ENCODE results near the gene TBCK.
"Not testable (repeated sequence)": the region's sequence is repeated elsewhere in the genome, so short reads cannot be mapped to it uniquely, and the experiment has no call there.

TBCK gene

DNA sequence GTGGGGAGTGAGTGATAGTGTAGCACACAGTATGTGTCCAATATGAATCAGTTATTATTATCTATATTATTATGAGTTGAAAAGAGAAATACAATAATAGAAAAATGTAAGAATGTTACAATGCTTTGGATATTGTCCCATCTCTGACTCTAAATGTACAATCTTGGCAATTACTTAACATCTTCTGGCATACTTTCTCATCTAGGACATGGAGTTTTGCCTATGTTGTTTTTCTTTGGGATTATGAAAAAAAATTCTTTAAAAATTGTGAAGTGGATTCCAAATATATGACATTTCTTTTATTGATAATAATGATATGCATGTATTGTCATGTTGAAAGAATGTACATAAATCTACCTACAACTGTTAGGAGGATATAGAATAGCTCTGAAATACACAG, 84.1 kb downstream of the TBCK start:
- H3K27ac ChIP-seq (ENCODE audit: low read depth, low read length), result no peak overlapping the region
- no peaks in the 10 kb centered on the region for H3K27me3 ChIP-seq (ENCODE audit: control insufficient read depth, insufficient read depth, low read length)
- H3K4me1 ChIP-seq (ENCODE audit: control insufficient read depth, insufficient read depth, low read length), result no peaks in the 10 kb centered on the region
- H3K4me3 ChIP-seq (ENCODE audit: low read depth, low read length), result no peak overlapping the region
- peaks cover 63% of the 10 kb centered on the region for H3K36me3 ChIP-seq (ENCODE audit: control insufficient read depth, insufficient read depth, low read length)
- no peak overlapping the region for H3K9ac ChIP-seq (ENCODE audit: low read depth, low read length)
- no peaks in the 10 kb centered on the region for H3K9me3 ChIP-seq (ENCODE audit: control insufficient read depth, insufficient read depth, low read length)

DNA sequence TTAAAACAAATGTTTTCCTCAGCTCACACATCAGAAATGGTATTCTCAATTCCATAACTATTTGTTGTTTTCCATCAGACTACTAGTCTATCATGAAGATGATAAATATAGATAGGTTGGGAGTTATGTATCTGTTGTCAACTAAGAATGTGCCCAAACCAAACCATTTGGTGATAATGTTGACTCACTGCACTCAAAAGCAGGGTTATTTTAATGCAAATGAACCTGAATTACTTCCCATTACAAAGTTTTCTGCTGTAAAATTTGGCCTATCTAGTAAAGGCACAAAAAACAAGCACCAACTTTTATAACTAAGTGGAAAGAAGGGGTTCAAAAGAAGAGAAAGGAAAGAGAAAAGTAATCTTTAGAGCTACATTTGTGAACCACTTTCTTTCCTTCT, 93.5 kb downstream of the TBCK start:
- no peaks in the 10 kb centered on the region; the same call in 1 of the 2 replicates for H3K36me3 ChIP-seq (ENCODE audit: control insufficient read depth, insufficient read depth, low read length)
- peaks cover 14% of the 10 kb centered on the region for H3K4me1 ChIP-seq (ENCODE audit: control insufficient read depth, insufficient read depth, low read length)
- H3K9me3 ChIP-seq (ENCODE audit: control insufficient read depth, insufficient read depth, low read length), result peaks cover 4% of the 10 kb centered on the region; the same call in 1 of the 2 replicates
- peak overlapping the region; percentile 65 for H3K27ac ChIP-seq (ENCODE audit: low read depth, low read length)
- peak overlapping the region; percentile 22; the same call in 1 of the 2 replicates for H3K4me3 ChIP-seq (ENCODE audit: low read depth, low read length)
- H3K27me3 ChIP-seq (ENCODE audit: control insufficient read depth, insufficient read depth, low read length), result no peaks in the 10 kb centered on the region
- no peak overlapping the region for H3K9ac ChIP-seq (ENCODE audit: low read depth, low read length)

DNA sequence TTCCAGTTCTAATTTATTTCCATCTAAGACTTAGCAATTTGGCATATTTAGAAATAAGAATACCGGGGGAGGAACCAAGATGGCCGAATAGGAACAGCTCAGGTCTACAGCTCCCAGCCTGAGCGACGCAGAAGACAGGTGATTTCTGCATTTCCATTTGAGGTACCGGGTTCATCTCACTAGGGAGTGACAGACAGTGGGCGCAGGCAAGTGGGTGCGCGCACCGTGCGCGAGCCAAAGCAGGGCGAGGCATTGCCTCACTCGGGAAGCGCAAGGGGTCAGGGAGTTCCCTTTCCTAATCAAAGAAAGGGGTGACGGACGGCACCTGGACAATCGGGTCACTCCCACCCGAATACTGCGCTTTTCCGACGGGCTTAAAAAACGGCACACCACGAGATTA, 102.7 kb downstream of the TBCK start:
- not testable (repeated sequence) for H3K27ac ChIP-seq (ENCODE audit: low read depth, low read length); H3K9me3 ChIP-seq (ENCODE audit: control insufficient read depth, insufficient read depth, low read length); H3K27me3 ChIP-seq (ENCODE audit: control insufficient read depth, insufficient read depth, low read length); H3K4me3 ChIP-seq (ENCODE audit: low read depth, low read length); H3K9ac ChIP-seq (ENCODE audit: low read depth, low read length); H3K36me3 ChIP-seq (ENCODE audit: control insufficient read depth, insufficient read depth, low read length)
- peaks cover 12% of the 10 kb centered on the region for H3K4me1 ChIP-seq (ENCODE audit: control insufficient read depth, insufficient read depth, low read length)

DNA sequence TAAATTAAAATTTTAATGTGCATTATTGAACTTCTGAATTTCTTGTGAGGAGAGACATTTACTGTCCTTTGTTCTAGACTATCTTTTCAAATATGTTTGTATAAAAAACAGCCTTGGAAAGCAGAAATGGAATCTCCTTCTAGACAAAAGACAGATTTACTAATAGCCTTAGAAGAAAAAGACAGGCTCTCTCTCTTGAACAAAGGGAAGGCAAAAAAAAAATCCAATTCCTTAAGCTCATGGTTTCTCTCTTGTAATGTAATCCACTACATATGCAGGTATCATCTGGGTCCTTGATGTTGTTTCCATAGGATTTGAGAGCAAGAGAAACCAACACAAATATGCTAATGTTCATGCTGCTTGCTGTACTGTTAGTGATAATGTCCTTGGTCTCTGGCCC, 106.0 kb downstream of the TBCK start:
- no peaks in the 10 kb centered on the region; the same call in 1 of the 2 replicates for H3K36me3 ChIP-seq (ENCODE audit: control insufficient read depth, insufficient read depth, low read length)
- no peaks in the 10 kb centered on the region for H3K9me3 ChIP-seq (ENCODE audit: control insufficient read depth, insufficient read depth, low read length)
- H3K9ac ChIP-seq (ENCODE audit: low read depth, low read length), result no peak overlapping the region
- H3K4me1 ChIP-seq (ENCODE audit: control insufficient read depth, insufficient read depth, low read length), result peaks cover 12% of the 10 kb centered on the region
- H3K27me3 ChIP-seq (ENCODE audit: control insufficient read depth, insufficient read depth, low read length), result no peaks in the 10 kb centered on the region
- H3K27ac ChIP-seq (ENCODE audit: low read depth, low read length), result peak overlapping the region; percentile 40
- no peak overlapping the region for H3K4me3 ChIP-seq (ENCODE audit: low read depth, low read length)

DNA sequence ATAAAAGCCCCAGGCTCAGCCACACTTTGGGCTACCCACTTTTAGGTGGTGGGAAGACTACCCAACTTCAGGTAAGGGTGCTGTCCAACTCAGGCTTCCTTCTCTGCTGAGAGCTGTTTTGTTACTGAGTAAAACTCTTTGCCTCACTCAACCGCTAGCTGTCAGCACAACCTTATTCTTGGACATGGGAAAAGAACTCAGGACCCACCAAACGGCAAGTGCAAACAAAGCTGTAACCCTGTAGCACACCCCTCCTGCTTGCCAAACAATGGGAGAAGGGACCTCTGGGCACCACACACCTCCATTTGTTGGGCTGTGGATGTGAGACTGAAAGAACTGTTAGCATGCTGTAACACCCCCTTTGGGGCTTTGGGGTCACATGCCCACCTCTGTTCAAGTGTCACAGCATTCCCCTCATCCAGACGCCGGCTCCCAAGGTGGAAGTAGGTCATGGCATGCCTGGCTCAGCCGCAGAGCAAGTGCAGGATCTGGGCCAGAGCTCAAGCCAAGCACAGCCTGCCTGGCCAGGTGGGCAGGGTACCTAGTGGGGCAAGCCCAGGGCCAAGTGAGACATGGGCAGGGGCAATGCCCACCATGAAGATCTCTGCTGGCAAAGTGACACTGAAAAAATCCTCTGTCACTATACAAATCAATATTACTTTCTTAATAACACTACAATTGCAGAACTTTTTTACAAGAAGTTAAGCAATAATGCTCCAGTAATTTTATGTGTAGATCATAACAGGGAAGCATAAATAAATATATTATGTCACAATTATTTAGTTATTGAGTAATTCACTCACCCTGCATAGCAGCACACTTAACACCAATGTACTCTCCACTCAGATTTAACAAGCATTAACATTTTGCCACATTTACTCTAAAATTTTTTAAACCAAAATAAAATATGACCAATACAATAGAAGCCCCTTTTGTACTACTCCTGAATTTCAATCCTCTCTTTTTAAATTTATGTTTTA, 107.2 kb downstream of the TBCK start:
- no peak overlapping the region for H3K9ac ChIP-seq (ENCODE audit: low read depth, low read length)
- no peaks in the 10 kb centered on the region for H3K9me3 ChIP-seq (ENCODE audit: control insufficient read depth, insufficient read depth, low read length)
- H3K4me1 ChIP-seq (ENCODE audit: control insufficient read depth, insufficient read depth, low read length), result peaks cover 12% of the 10 kb centered on the region
- H3K27ac ChIP-seq (ENCODE audit: low read depth, low read length), result no peak overlapping the region
- no peaks in the 10 kb centered on the region for H3K27me3 ChIP-seq (ENCODE audit: control insufficient read depth, insufficient read depth, low read length)
- H3K4me3 ChIP-seq (ENCODE audit: low read depth, low read length), result no peak overlapping the region
- no peaks in the 10 kb centered on the region; the same call in 1 of the 2 replicates for H3K36me3 ChIP-seq (ENCODE audit: control insufficient read depth, insufficient read depth, low read length)

DNA sequence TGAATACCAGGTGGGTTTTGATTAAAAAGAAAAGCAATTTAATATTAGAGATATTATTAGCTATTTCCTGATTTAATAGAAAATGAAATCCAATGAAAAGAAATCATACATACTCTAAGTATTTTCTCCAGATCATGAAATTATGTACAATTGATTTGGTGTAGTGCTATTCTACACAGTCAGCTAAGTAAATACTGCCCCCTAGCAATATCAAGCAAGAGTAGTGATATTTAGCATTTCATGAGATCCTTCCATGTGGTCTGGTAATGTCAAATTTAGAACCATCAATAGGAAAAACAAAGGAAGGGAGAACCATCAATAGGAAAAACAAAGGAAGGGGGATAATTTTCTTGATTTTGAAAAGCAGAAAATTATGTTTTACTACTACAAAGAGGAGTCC, 114.6 kb downstream of the TBCK start:
- Histone ChIP-seq H3K27ac (ENCODE audit: low read depth, low read length) (no peak overlapping the region), H3K27me3 (ENCODE audit: control insufficient read depth, insufficient read depth, low read length) (no peaks in the 10 kb centered on the region), H3K9me3 (ENCODE audit: control insufficient read depth, insufficient read depth, low read length) (no peaks in the 10 kb centered on the region), H3K9ac (ENCODE audit: low read depth, low read length) (no peak overlapping the region), H3K4me3 (ENCODE audit: low read depth, low read length) (no peak overlapping the region), H3K36me3 (ENCODE audit: control insufficient read depth, insufficient read depth, low read length) (no peaks in the 10 kb centered on the region), H3K4me1 (ENCODE audit: control insufficient read depth, insufficient read depth, low read length) (no peaks in the 10 kb centered on the region)

DNA sequence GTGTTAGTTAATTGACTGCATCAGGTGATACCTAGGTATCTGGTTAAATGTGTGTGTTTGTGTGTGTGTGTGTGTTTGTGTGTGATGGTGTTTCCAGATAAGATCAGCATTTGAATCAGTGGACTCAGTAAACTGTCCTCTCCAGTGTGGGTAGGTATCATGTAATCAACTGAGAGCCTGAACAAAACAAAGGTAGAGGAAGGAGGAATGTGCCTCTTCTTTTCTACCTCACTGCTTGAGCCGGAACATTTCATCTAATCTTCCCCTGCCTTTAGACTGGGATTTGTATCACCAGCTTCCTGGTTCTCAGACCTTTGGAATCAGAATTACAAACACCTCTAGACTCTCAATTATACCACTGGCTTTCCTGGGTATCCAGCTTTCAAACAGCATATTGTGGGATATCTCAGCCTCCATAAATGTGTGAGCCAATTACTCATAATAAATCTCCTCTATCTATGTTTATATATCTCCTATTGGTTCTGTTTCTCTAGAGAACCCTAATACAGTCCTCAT, 120.5 kb downstream of the TBCK start:
- H3K27me3 ChIP-seq (ENCODE audit: control insufficient read depth, insufficient read depth, low read length), result no peaks in the 10 kb centered on the region
- no peaks in the 10 kb centered on the region for H3K4me1 ChIP-seq (ENCODE audit: control insufficient read depth, insufficient read depth, low read length)
- H3K36me3 ChIP-seq (ENCODE audit: control insufficient read depth, insufficient read depth, low read length), result 0 out of 2 replicates have a peak, but pooled peaks cover 20% of the 10 kb centered on the region
- no peak overlapping the region for H3K9ac ChIP-seq (ENCODE audit: low read depth, low read length)
- no peaks in the 10 kb centered on the region for H3K9me3 ChIP-seq (ENCODE audit: control insufficient read depth, insufficient read depth, low read length)
- no peak overlapping the region for H3K27ac ChIP-seq (ENCODE audit: low read depth, low read length)
- H3K4me3 ChIP-seq (ENCODE audit: low read depth, low read length), result no peak overlapping the region

DNA sequence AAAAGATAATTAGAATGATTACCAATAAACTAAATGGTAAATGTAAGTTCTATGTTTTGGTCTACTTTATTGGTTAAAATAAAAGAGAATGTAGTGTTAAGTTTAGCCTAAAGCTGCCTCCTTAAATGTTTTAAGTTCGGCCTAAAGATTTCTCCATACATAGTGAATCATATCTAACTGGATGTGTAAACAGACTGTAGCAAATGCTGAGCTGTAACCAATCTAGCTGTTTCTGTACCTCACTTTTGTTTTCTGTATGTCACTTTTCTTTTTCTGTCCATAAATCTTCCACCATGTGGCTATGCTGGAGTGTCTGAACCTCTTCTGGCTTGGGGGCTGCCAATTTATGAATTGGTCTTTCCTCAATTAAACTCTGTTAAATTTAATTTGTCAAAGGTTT, 121.2 kb downstream of the TBCK start:
- H3K36me3 ChIP-seq (ENCODE audit: control insufficient read depth, insufficient read depth, low read length), result 0 out of 2 replicates have a peak, but pooled peaks cover 20% of the 10 kb centered on the region
- no peaks in the 10 kb centered on the region for H3K9me3 ChIP-seq (ENCODE audit: control insufficient read depth, insufficient read depth, low read length)
- no peaks in the 10 kb centered on the region for H3K4me1 ChIP-seq (ENCODE audit: control insufficient read depth, insufficient read depth, low read length)
- no peak overlapping the region for H3K4me3 ChIP-seq (ENCODE audit: low read depth, low read length)
- H3K27ac ChIP-seq (ENCODE audit: low read depth, low read length), result no peak overlapping the region
- no peaks in the 10 kb centered on the region for H3K27me3 ChIP-seq (ENCODE audit: control insufficient read depth, insufficient read depth, low read length)
- H3K9ac ChIP-seq (ENCODE audit: low read depth, low read length), result no peak overlapping the region

DNA sequence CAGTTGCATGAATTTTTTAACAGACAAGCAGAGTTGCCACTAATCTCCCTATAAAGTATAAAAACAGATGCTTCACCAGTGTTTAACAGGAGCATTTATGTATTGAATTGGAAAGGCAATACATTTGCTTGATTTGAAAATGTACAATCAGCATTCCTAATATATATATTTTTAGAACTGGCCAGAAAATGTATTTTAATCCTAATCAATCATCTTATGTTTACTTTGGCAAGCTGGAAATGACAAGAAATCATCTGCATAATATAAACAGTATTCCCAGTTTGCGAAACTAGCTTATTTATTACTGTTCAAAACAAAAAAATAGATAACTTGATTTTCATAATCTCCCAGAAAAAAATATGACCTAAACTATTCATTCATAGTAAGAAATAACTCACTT, 123.9 kb downstream of the TBCK start:
- no peak overlapping the region for H3K4me3 ChIP-seq (ENCODE audit: low read depth, low read length)
- no peaks in the 10 kb centered on the region for H3K4me1 ChIP-seq (ENCODE audit: control insufficient read depth, insufficient read depth, low read length)
- H3K36me3 ChIP-seq (ENCODE audit: control insufficient read depth, insufficient read depth, low read length), result 0 out of 2 replicates have a peak, but pooled peaks cover 20% of the 10 kb centered on the region
- H3K27me3 ChIP-seq (ENCODE audit: control insufficient read depth, insufficient read depth, low read length), result no peaks in the 10 kb centered on the region
- H3K9me3 ChIP-seq (ENCODE audit: control insufficient read depth, insufficient read depth, low read length), result no peaks in the 10 kb centered on the region
- H3K27ac ChIP-seq (ENCODE audit: low read depth, low read length), result no peak overlapping the region
- H3K9ac ChIP-seq (ENCODE audit: low read depth, low read length), result no peak overlapping the region

DNA sequence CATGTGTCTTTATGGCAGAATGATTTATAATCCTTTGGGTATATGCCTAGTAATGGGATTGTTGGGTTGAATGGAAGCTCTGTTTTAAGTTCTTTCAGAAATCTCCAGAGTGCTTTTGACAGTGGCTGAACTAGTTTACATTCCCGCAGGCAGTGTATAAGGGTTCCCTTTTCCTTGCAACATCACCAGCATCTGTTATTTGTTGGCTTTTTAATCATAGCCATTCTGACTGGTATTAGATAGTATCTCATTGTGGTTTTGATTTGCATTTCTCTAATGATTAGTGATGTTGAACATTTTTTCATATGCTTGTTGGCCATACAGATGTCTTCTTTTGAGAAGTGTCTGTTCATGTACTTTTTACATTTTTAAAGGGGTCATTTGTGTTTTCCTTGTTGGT, 129.8 kb downstream of the TBCK start:
- no peaks in the 10 kb centered on the region for H3K27me3 ChIP-seq (ENCODE audit: control insufficient read depth, insufficient read depth, low read length)
- H3K9ac ChIP-seq (ENCODE audit: low read depth, low read length), result no peak overlapping the region
- 0 out of 2 replicates have a peak, but pooled peaks cover 1% of the 10 kb centered on the region for H3K36me3 ChIP-seq (ENCODE audit: control insufficient read depth, insufficient read depth, low read length)
- no peaks in the 10 kb centered on the region; the same call in none of the 2 replicates for H3K9me3 ChIP-seq (ENCODE audit: control insufficient read depth, insufficient read depth, low read length)
- H3K27ac ChIP-seq (ENCODE audit: low read depth, low read length), result no peak overlapping the region
- H3K4me1 ChIP-seq (ENCODE audit: control insufficient read depth, insufficient read depth, low read length), result no peaks in the 10 kb centered on the region
- H3K4me3 ChIP-seq (ENCODE audit: low read depth, low read length), result no peak overlapping the region

DNA sequence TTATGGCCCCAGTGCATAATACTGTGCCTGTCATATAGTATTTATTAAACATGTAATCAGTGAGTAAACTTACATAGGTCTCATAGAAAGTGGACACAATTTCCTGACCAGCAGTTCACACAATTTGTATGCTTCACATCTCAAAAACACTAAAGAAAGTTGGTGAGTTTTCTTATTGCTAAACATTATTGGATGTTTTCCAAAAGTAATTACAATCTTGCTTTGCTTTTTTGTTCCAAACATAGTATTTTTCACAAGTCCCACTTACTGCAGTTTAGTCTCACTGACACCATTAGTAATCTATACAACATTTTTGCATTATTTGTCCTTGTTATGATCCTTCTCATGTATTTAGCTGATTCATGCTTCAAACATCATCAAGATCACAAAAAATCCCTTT, 132.5 kb downstream of the TBCK start:
- H3K27ac ChIP-seq (ENCODE audit: low read depth, low read length), result no peak overlapping the region
- no peak overlapping the region for H3K9ac ChIP-seq (ENCODE audit: low read depth, low read length)
- no peaks in the 10 kb centered on the region for H3K27me3 ChIP-seq (ENCODE audit: control insufficient read depth, insufficient read depth, low read length)
- H3K4me3 ChIP-seq (ENCODE audit: low read depth, low read length), result no peak overlapping the region
- no peaks in the 10 kb centered on the region for H3K4me1 ChIP-seq (ENCODE audit: control insufficient read depth, insufficient read depth, low read length)
- peaks cover 9% of the 10 kb centered on the region for H3K9me3 ChIP-seq (ENCODE audit: control insufficient read depth, insufficient read depth, low read length)
- no peaks in the 10 kb centered on the region for H3K36me3 ChIP-seq (ENCODE audit: control insufficient read depth, insufficient read depth, low read length)
